Karpas-422 (cell line): Measurements from ENCODE around the gene CASP6. TPM values are rescaled to one million over a fixed set of nuclear protein-coding genes. Genes with fewer than 3 reads are reported as not detected.

Source experiments
- DNase-seq: peaks from one replicate; pipeline ENCODE4 v3.0.0-alpha.2; 2015
- H2AFZ ChIP-seq: fragments of 200-600 bp; sonication (generic); 2 replicates; pipeline ENCODE4 v1.6.1; 2014; ENCODE audit warnings: antibody characterized with exemption, low read length, mixed read lengths
- H3K27ac ChIP-seq: fragments of 200-600 bp; sonication (generic); 2 replicates; pipeline ENCODE4 v1.5.1; 2014; ENCODE audit warnings: mild to moderate bottlenecking, low read length, moderate library complexity
- H3K27me3 ChIP-seq: fragments of 200-600 bp; sonication (generic); 2 replicates; pipeline ENCODE4 v1.6.1; 2014; ENCODE audit warnings: low read length, mixed read lengths
- H3K36me3 ChIP-seq: fragments of 200-600 bp; sonication (generic); 2 replicates; pipeline ENCODE4 v1.6.1; 2014; ENCODE audit warnings: low read length, mixed read lengths; ENCODE audit not compliant: insufficient read depth
- H3K4me1 ChIP-seq: fragments of 200-600 bp; sonication (generic); 2 replicates; pipeline ENCODE4 v1.6.1; 2014; ENCODE audit warnings: mild to moderate bottlenecking, low read length, mixed read lengths
- H3K4me2 ChIP-seq: fragments of 200-600 bp; sonication (generic); 2 replicates; pipeline ENCODE4 v1.6.1; 2014; ENCODE audit warnings: low read length, low read depth, mild to moderate bottlenecking; ENCODE audit not compliant: poor library complexity, severe bottlenecking
- H3K4me3 ChIP-seq: fragments of 200-600 bp; sonication (generic); 2 replicates; pipeline ENCODE4 v1.5.1; 2014; ENCODE audit warnings: mild to moderate bottlenecking, antibody characterized with exemption, low read length, mixed read lengths
- H3K79me2 ChIP-seq: fragments of 200-600 bp; sonication (generic); 2 replicates; pipeline ENCODE4 v1.6.1; 2014; ENCODE audit warnings: mild to moderate bottlenecking, low read length, mixed read lengths
- H3K9ac ChIP-seq: fragments of 200-600 bp; sonication (generic); 2 replicates; pipeline ENCODE4 v1.6.0; 2014; ENCODE audit warnings: low read length
- H3K9me2 ChIP-seq: fragments of 200-600 bp; sonication (generic), shearing (Covaris generic); replicated peaks from 2 replicates; pipeline ENCODE4 v1.6.0; 2014; ENCODE audit warnings: mild to moderate bottlenecking, low read length, moderate library complexity; ENCODE audit not compliant: insufficient read depth
- H3K9me3 ChIP-seq: fragments of 300-700, 200-600 bp; sonication (generic); 2 replicates; pipeline ENCODE4 v1.6.1; 2014; ENCODE audit warnings: low read length, mixed read lengths
- H4K20me1 ChIP-seq: fragments of 200-600 bp; sonication (generic); 2 replicates; pipeline ENCODE4 v1.6.1; 2014; ENCODE audit warnings: mild to moderate bottlenecking, antibody characterized with exemption, low read length, low read depth; ENCODE audit not compliant: insufficient read depth
- total RNA-seq: library from RNA; depleted of rRNA; stranded (reverse); fragments of >200 nt; shearing (Covaris generic); gene quantifications from 2 replicates; pipeline ENCODE4 v1.2.3, GENCODE V29; 2014; ENCODE audit warnings: low replicate concordance

CASP6 gene
- total RNA-seq, 1 experiment from 2014 or later, result 7.8 TPM

GRCh38 chr4:109655396-109655795, 47.8 kb downstream of the CASP6 start:
- peaks cover 95% of the 10 kb centered on the region for H3K79me2 ChIP-seq
- H3K4me1 ChIP-seq, result peaks cover 8% of the 10 kb centered on the region; the same call in 1 of the 2 replicates
- H3K27ac ChIP-seq, result no peak overlapping the region
- H2AFZ ChIP-seq, result no peak overlapping the region
- H3K4me3 ChIP-seq, result no peak overlapping the region
- H3K9me3 ChIP-seq, result no peaks in the 10 kb centered on the region
- DNase-seq, result no peak
- H3K36me3 ChIP-seq, result no peaks in the 10 kb centered on the region
- no peak overlapping the region for H3K4me2 ChIP-seq
- H3K27me3 ChIP-seq, result no peaks in the 10 kb centered on the region
- H3K9ac ChIP-seq, result no peak overlapping the region
- H3K9me2 ChIP-seq, result no peaks in the 10 kb centered on the region
- H4K20me1 ChIP-seq, result no peaks in the 10 kb centered on the region

- no peak overlapping the region for H3K4me3 ChIP-seq
- no peak overlapping the region for H3K9ac ChIP-seq
- peak overlapping the region; percentile 20; the same call in 1 of the 2 replicates for H3K27ac ChIP-seq
- H3K36me3 ChIP-seq, result peaks cover 4% of the 10 kb centered on the region
- H3K4me2 ChIP-seq, result no peak overlapping the region
- H3K9me2 ChIP-seq, result no peaks in the 10 kb centered on the region
- DNase-seq, result peak; percentile 69
- no peaks in the 10 kb centered on the region for H3K27me3 ChIP-seq
- H3K79me2 ChIP-seq, result peaks cover 97% of the 10 kb centered on the region
- H3K9me3 ChIP-seq, result peaks cover 4% of the 10 kb centered on the region; the same call in 1 of the 2 replicates
- peaks cover 17% of the 10 kb centered on the region for H3K4me1 ChIP-seq
- no peaks in the 10 kb centered on the region for H4K20me1 ChIP-seq
- no peak overlapping the region for H2AFZ ChIP-seq
These were observed 53.4 kb downstream of the CASP6 start for GRCh38 chr4:109649872-109650271.

GRCh38 chr4:109648997-109649575, 54.2 kb downstream of the CASP6 start:
- peaks cover 4% of the 10 kb centered on the region; the same call in 1 of the 2 replicates for H3K9me3 ChIP-seq
- H3K79me2 ChIP-seq, result peaks cover 97% of the 10 kb centered on the region
- no peak overlapping the region for H3K9ac ChIP-seq
- DNase-seq, result no peak
- H3K36me3 ChIP-seq, result peaks cover 4% of the 10 kb centered on the region
- H3K4me2 ChIP-seq, result no peak overlapping the region
- no peaks in the 10 kb centered on the region for H3K9me2 ChIP-seq
- no peaks in the 10 kb centered on the region for H4K20me1 ChIP-seq
- peaks cover 17% of the 10 kb centered on the region for H3K4me1 ChIP-seq
- no peak overlapping the region for H3K4me3 ChIP-seq
- no peaks in the 10 kb centered on the region for H3K27me3 ChIP-seq
- no peak overlapping the region for H2AFZ ChIP-seq
- no peak overlapping the region for H3K27ac ChIP-seq

- Histone ChIP-seq H3K27ac (no peak overlapping the region), H3K27me3 (no peaks in the 10 kb centered on the region), H2AFZ (no peak overlapping the region), H3K4me3 (no peak overlapping the region), H3K9me3 (peaks cover 4% of the 10 kb centered on the region; the same call in 1 of the 2 replicates), H4K20me1 (no peaks in the 10 kb centered on the region), H3K9ac (no peak overlapping the region), H3K9me2 (no peaks in the 10 kb centered on the region), H3K4me2 (no peak overlapping the region), H3K79me2 (peaks cover 97% of the 10 kb centered on the region), H3K36me3 (peaks cover 4% of the 10 kb centered on the region), H3K4me1 (peaks cover 17% of the 10 kb centered on the region)
- no peak for DNase-seq
These were observed 54.8 kb downstream of the CASP6 start for GRCh38 chr4:109648266-109648996.

GRCh38 chr4:109645874-109646710, 57.2 kb downstream of the CASP6 start:
- DNase-seq, result no peak
- no peaks in the 10 kb centered on the region for H3K9me2 ChIP-seq
- no peaks in the 10 kb centered on the region for H3K27me3 ChIP-seq
- H3K4me3 ChIP-seq, result no peak overlapping the region
- H4K20me1 ChIP-seq, result no peaks in the 10 kb centered on the region
- H3K79me2 ChIP-seq, result peaks cover 96% of the 10 kb centered on the region
- peaks cover 20% of the 10 kb centered on the region for H3K4me1 ChIP-seq
- no peak overlapping the region for H2AFZ ChIP-seq
- peaks cover 4% of the 10 kb centered on the region; the same call in 1 of the 2 replicates for H3K9me3 ChIP-seq
- no peak overlapping the region for H3K4me2 ChIP-seq
- no peak overlapping the region for H3K9ac ChIP-seq
- H3K36me3 ChIP-seq, result peaks cover 4% of the 10 kb centered on the region
- no peak overlapping the region for H3K27ac ChIP-seq

- no peak overlapping the region for H3K4me3 ChIP-seq
These were observed 62.6 kb downstream of the CASP6 start for GRCh38 chr4:109640644-109641043.

More at GRCh38 chr4:109640644-109641043, 62.6 kb downstream of the CASP6 start:
- peaks cover 18% of the 10 kb centered on the region for H3K4me1 ChIP-seq
- H3K79me2 ChIP-seq, result peaks cover 95% of the 10 kb centered on the region
- no peak overlapping the region for H3K4me2 ChIP-seq
- H3K9me3 ChIP-seq, result no peaks in the 10 kb centered on the region
- no peak overlapping the region for H3K9ac ChIP-seq
- H3K36me3 ChIP-seq, result 0 out of 2 replicates have a peak, but pooled peaks cover 3% of the 10 kb centered on the region
- no peaks in the 10 kb centered on the region for H3K27me3 ChIP-seq
- H3K9me2 ChIP-seq, result no peaks in the 10 kb centered on the region
- no peaks in the 10 kb centered on the region for H4K20me1 ChIP-seq
- DNase-seq, result no peak
- no peak overlapping the region for H3K27ac ChIP-seq
- H2AFZ ChIP-seq, result no peak overlapping the region
